Breast epithelium (tissue), 3 donors: Measurements from ENCODE around the gene TCTN1.

Experiments used
- POLR2A ChIP-seq: fragments of 450-650 bp; IDR thresholded peaks from one replicate; pipeline ENCODE4 v1.6.1; 2016; ENCODE audit warnings: antibody characterized with exemption, mild to moderate bottlenecking, moderate library complexity
- POLR2AphosphoS5 ChIP-seq, 3 donors: sonication (generic); formaldehyde crosslinking; IDR thresholded peaks; one replicate each; pipeline ENCODE4 v1.6.1; 2017; ENCODE audit warnings: antibody characterized with exemption in 3 of 3
- TF ChIP-seq, protein P1 (sequence below), 3 donors: fragments of 450-650 bp; IDR thresholded peaks; one replicate each; pipeline ENCODE4 v1.5.1; 2016 to 2017; ENCODE audit warnings: antibody characterized with exemption in 3 of 3, mild to moderate bottlenecking in 3 of 3, moderate library complexity in 3 of 3

DNA sequence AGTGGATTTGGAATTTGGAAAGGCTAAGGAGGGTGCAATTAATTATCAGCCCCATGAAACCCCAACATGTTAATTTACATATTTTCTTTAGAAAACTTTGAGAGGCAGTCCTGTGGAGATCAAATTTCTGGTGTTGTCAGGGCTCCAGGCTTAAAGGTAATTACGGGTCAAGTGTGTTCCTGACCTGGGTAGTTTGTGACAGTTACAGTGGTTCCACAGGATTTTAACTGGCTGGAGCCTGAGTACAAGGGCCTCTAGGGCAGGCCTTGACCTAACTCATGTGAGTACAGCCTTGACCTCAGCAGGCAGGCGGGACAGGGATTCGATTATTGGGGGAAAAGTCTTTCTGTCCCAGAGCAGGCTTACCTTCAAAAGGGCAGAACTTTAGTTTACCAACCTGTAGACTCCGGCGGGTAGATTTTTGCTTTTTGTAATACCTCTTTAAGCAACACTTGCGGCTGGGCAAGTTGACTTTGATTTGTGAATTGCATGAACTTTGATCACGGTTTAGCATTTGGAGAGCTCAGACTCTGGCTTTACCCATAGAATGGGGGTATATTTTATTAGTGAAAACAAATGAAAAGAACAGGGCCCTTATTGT, 22.4 kb upstream of the TCTN1 start:
- no peak for TF ChIP-seq POLR2AphosphoS5 (IDR thresholded peaks at IDR 0.05)
- TF ChIP-seq, protein P1, sequence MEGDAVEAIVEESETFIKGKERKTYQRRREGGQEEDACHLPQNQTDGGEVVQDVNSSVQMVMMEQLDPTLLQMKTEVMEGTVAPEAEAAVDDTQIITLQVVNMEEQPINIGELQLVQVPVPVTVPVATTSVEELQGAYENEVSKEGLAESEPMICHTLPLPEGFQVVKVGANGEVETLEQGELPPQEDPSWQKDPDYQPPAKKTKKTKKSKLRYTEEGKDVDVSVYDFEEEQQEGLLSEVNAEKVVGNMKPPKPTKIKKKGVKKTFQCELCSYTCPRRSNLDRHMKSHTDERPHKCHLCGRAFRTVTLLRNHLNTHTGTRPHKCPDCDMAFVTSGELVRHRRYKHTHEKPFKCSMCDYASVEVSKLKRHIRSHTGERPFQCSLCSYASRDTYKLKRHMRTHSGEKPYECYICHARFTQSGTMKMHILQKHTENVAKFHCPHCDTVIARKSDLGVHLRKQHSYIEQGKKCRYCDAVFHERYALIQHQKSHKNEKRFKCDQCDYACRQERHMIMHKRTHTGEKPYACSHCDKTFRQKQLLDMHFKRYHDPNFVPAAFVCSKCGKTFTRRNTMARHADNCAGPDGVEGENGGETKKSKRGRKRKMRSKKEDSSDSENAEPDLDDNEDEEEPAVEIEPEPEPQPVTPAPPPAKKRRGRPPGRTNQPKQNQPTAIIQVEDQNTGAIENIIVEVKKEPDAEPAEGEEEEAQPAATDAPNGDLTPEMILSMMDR (IDR thresholded peaks at IDR 0.05): no peak
- no peak for TF ChIP-seq POLR2A
